GM21737 (cell line): ENCODE measurements around the gene FLRT1.

Experiments used
- ATAC-seq: cut with Tn5 transposase; IDR thresholded peaks from one replicate; pipeline ENCODE4 v1.9.1; 2021; ENCODE audit warnings: mild to moderate bottlenecking, moderate library complexity; ENCODE audit not compliant: unreplicated experiment

FLRT1 gene

GRCh38 chr11:64063777-64064176 lies 28.0 kb downstream of the FLRT1 start:
- no peak for ATAC-seq

- ATAC-seq: no peak
These were observed 28.8 kb downstream of the FLRT1 start for GRCh38 chr11:64064374-64065140.

GRCh38 chr11:64065141-64065465 lies 29.4 kb downstream of the FLRT1 start:
- ATAC-seq: no peak

GRCh38 chr11:64065712-64066111 lies 30.0 kb downstream of the FLRT1 start:
- no peak for ATAC-seq

- ATAC-seq: no peak
These were observed 31.7 kb downstream of the FLRT1 start for GRCh38 chr11:64067230-64067993.

- no peak for ATAC-seq
These were observed 33.1 kb downstream of the FLRT1 start for GRCh38 chr11:64068705-64069400.

GRCh38 chr11:64069401-64070313 lies 33.9 kb downstream of the FLRT1 start:
- no peak for ATAC-seq

- ATAC-seq: no peak
These were observed 34.6 kb downstream of the FLRT1 start for GRCh38 chr11:64070314-64070681.

GRCh38 chr11:64071849-64072248 lies 36.1 kb downstream of the FLRT1 start:
- no peak for ATAC-seq

GRCh38 chr11:64072403-64072802 lies 36.7 kb downstream of the FLRT1 start:
- no peak for ATAC-seq

- no peak for ATAC-seq
These were observed 37.1 kb downstream of the FLRT1 start for GRCh38 chr11:64072871-64073270.

GRCh38 chr11:64073542-64073941 lies 37.8 kb downstream of the FLRT1 start:
- no peak for ATAC-seq

- ATAC-seq: no peak
These were observed 38.5 kb downstream of the FLRT1 start for GRCh38 chr11:64074239-64074638.

- no peak for ATAC-seq
These were observed 41.0 kb downstream of the FLRT1 start for GRCh38 chr11:64076758-64077157.

GRCh38 chr11:64077607-64078006 lies 41.9 kb downstream of the FLRT1 start:
- ATAC-seq: no peak

- no peak for ATAC-seq
These were observed 42.6 kb downstream of the FLRT1 start for GRCh38 chr11:64078284-64078683.

GRCh38 chr11:64078905-64079304 lies 43.2 kb downstream of the FLRT1 start:
- ATAC-seq: no peak

- no peak for ATAC-seq
These were observed 44.7 kb downstream of the FLRT1 start for GRCh38 chr11:64080390-64080789.

GRCh38 chr11:64081745-64082442 lies 46.2 kb downstream of the FLRT1 start:
- no peak for ATAC-seq

- ATAC-seq: no peak
These were observed 47.8 kb downstream of the FLRT1 start for GRCh38 chr11:64083398-64084080.
